ENCODE results near the gene EIF5. TPM values are rescaled to one million over a fixed set of nuclear protein-coding genes. Genes with fewer than 3 reads are reported as not detected.

EIF5 gene
- total and polyA plus RNA-seq, 2 of the 4 experiments (the other 2 are of a cell fraction) = 181 to 241 TPM

GRCh38 chr14:103386713-103387329 lies 52.8 kb downstream of the EIF5 start:
- Histone ChIP-seq H2BK120ac (ENCODE audit: low read depth, low read length) (no peak overlapping the region), H3K4me3 (ENCODE audit: insufficient read depth, low read depth, low read length) (peak overlapping the region; percentile 100), H3K9ac (ENCODE audit: low read depth, low read length) (peak overlapping the region; percentile 99), H2AK9ac (replicated peaks; ENCODE audit: low read depth, low read length, poor library complexity) (no peak overlapping the region), H3K27ac (ENCODE audit: insufficient read depth, low read length) (peak overlapping the region; percentile 93; the same call in 1 of the 2 replicates), H3K4me2 (ENCODE audit: low read depth, low read length) (peak overlapping the region; percentile 98), H2BK20ac (ENCODE audit: low read depth, low read length) (no peak overlapping the region), H2AK5ac (ENCODE audit: low read depth, low read length) (no peak overlapping the region), H3K9me1 (ENCODE audit: insufficient read depth, low read length) (peaks cover 14% of the 10 kb centered on the region), H4K8ac (ENCODE audit: low read depth in 2 of 2, low read length in 2 of 2) (no peak overlapping the region), H3K9me3 (ENCODE audit: control insufficient read depth, insufficient read depth, low read length) (no peaks in the 10 kb centered on the region), H3K79me1 (ENCODE audit: low read depth in 1 of 2, low read length in 2 of 2) (peaks cover 5 to 35% of the 10 kb centered on the region in 2 experiments; a peak in 3 of 4 replicates), H3K4ac (ENCODE audit: low read depth, low read length) (0 out of 2 replicates have a peak overlapping the region, but pooled peaks have one; percentile 6), H3K23ac (ENCODE audit: low read depth, low read length) (peak overlapping the region; percentile 99), H2BK15ac (ENCODE audit: low read depth, low read length) (no peak overlapping the region), H4K91ac (ENCODE audit: insufficient read depth, low read depth, low read length) (no peak overlapping the region), H2BK5ac (ENCODE audit: low read depth, low read length, poor library complexity, severe bottlenecking) (peak overlapping the region; percentile 86), H3K18ac (ENCODE audit: low read depth, low read length) (no peak overlapping the region), H4K20me1 (ENCODE audit: insufficient read depth, low read length) (peaks cover 61% of the 10 kb centered on the region), H3K4me1 (ENCODE audit: control insufficient read depth, insufficient read depth, low read length) (peaks cover 12% of the 10 kb centered on the region), H4K5ac (ENCODE audit: low read depth, low read length) (no peak overlapping the region), H3K27me3 (ENCODE audit: control insufficient read depth, insufficient read depth, low read length) (no peaks in the 10 kb centered on the region), H3K36me3 (ENCODE audit: control insufficient read depth, insufficient read depth, low read length) (no peaks in the 10 kb centered on the region), H3K56ac (ENCODE audit: extremely low read depth, insufficient read depth, low read length) (peak overlapping the region; percentile 86), H3K14ac (replicated peaks; ENCODE audit: low read depth, low read length) (peak overlapping the region; percentile 98; the same call in 1 of the 2 replicates), H2AFZ (replicated peaks; ENCODE audit: low read length, poor library complexity) (no peak overlapping the region)
- TF ChIP-seq MAFK (IDR thresholded peaks at IDR 0.05; ENCODE audit: low read depth, low read length) (no peak), MAZ (IDR thresholded peaks at IDR 0.05; ENCODE audit: borderline replicate concordance, low read depth, low read length) (no peak), CHD1 (IDR thresholded peaks at IDR 0.05; ENCODE audit: low read depth, low read length) (no peak), POLR2A (IDR thresholded peaks at IDR 0.05; ENCODE audit: low read depth, low read length) (no peak)
- DNase-seq (peak; percentile 35), ATAC-seq (ENCODE audit: low read depth) (no peak)
- ChIA-PET POLR2A (ENCODE audit: unreplicated experiment) (interaction anchor here (0.6 kb wide), 1 partner anchor 50 kb away, joined by 4 read pairs; no protein-coding TSS in a partner anchor), CTCF (no interaction called here)
- intact Hi-C loops (cut with micrococcal nuclease) = no loop called here
- dilution Hi-C loops (cut with HindIII; ENCODE audit: low sequenced_read_pairs, unreplicated experiment) = no loop called here
- in situ Hi-C loops (cut with MboI; ENCODE audit: low sequenced_read_pairs) = no loop called here
- no TSS peak for BruUV-seq (replicated peaks)
- WGBS, 2 experiments (ENCODE audit: extremely low coverage in 2 of 2, insufficient read length in 1 of 2) = 0% methylated on average over 2 of the region's 9 CpGs; no CpG with 5 or more reads in 1 of the 2 experiments
